ENCODE measurements around the gene CRKL.

DNA sequence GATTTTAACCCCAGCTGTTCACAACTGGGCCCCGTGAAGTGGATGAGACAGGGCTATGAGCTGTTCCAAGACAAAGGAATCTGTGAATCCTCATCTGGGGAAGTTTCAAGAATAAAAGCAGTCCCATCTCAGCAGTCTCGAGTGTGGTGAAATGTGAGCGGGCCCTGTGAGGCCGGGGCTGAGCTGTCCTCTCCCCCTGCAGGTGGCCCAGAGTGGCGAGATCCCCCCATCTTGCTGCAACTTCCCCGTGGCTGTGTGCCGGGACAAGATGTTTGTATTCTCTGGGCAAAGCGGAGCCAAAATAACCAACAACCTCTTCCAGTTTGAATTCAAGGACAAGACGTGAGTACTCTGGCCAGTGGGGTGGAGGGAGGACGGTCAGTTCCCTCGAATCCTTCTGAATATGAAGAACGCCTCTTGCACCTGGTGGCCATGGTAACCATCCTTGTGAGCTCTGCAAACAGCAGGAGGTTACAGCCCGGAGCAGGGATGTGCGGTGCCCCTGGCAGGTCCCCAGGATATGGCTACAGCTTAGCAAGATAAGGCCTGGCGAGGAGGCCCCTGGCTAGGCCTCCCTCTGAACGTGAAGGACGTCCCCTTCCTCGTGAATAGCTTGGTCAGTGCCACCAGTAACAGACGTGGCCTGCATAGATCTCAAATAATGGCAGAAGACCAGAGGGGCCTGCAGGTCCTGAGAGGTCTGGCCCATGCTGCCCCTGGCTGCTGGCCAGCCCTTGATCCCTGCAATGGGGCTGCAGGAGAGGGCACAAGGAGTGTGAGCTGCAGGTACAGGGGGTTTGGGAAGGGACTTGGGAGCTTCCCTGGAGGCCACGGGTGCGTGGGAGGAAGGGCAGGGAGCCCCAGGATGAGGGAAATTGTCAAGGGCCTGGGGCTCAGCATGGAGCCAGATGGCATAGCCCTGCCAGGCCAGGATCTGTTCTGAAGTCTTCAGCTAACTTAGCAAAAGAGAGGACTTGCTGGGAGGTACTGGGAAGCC lies 73.3 kb downstream of the CRKL start:
- TF ChIP-seq TAF1 (conservative IDR thresholded peaks at IDR 0.05) (no peak), GABPA (IDR thresholded peaks at IDR 0.05 in 1 of 2, conservative IDR thresholded peaks at IDR 0.05 in 1 of 2) (no peak), YY1 (IDR thresholded peaks at IDR 0.05) (no peak), ZBTB33 (IDR thresholded peaks at IDR 0.05) (no peak), JUND (IDR thresholded peaks at IDR 0.05) (no peak), FOXA1 (IDR thresholded peaks at IDR 0.05) (no peak), HNF4G (IDR thresholded peaks at IDR 0.05) (no peak), RAD21 (IDR thresholded peaks at IDR 0.05) (no peak), NR2F2 (IDR thresholded peaks at IDR 0.05) (no peak)
- TF ChIP-seq, protein P1, sequence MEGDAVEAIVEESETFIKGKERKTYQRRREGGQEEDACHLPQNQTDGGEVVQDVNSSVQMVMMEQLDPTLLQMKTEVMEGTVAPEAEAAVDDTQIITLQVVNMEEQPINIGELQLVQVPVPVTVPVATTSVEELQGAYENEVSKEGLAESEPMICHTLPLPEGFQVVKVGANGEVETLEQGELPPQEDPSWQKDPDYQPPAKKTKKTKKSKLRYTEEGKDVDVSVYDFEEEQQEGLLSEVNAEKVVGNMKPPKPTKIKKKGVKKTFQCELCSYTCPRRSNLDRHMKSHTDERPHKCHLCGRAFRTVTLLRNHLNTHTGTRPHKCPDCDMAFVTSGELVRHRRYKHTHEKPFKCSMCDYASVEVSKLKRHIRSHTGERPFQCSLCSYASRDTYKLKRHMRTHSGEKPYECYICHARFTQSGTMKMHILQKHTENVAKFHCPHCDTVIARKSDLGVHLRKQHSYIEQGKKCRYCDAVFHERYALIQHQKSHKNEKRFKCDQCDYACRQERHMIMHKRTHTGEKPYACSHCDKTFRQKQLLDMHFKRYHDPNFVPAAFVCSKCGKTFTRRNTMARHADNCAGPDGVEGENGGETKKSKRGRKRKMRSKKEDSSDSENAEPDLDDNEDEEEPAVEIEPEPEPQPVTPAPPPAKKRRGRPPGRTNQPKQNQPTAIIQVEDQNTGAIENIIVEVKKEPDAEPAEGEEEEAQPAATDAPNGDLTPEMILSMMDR (IDR thresholded peaks at IDR 0.05; ENCODE audit: low read depth, low read length, missing input control): no peak
- TF ChIP-seq, protein P2, sequence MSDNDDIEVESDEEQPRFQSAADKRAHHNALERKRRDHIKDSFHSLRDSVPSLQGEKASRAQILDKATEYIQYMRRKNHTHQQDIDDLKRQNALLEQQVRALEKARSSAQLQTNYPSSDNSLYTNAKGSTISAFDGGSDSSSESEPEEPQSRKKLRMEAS (IDR thresholded peaks at IDR 0.05): no peak

All from liver (tissue), 3 donors.